Left colon (tissue), 2 donors: ENCODE measurements around the gene CHURC1. TPM values are rescaled to one million over a fixed set of nuclear protein-coding genes. Genes with fewer than 3 reads are reported as not detected.

ENCODE experiments used
- ATAC-seq: fragments of 200-7000 bp; cut with Tn5 transposase; one replicate; pipeline ENCODE4 v1.9.1; 2020; ENCODE audit warnings: mild to moderate bottlenecking, moderate library complexity
- DNase-seq, 2 donors: peaks; one replicate each; pipeline ENCODE4 v3.0.0-alpha.2; 2020
- intact Hi-C, 2 donors: fragments of 100-400 bp; cut with DNase I in 1 of 2; cut with micrococcal nuclease in 1 of 2; formaldehyde crosslinking; loops; one replicate each; pipeline versions ENCODE4 v1.11.2 to v1.14.0; 2022; cut with DNase I, micrococcal nuclease
- long read RNA-seq: library from polyadenylated mRNA; unstranded; transcript quantifications from one replicate; pipeline ENCODE4 v2.0.0, GENCODE V29; 2021
- total RNA-seq, 2 donors: library from RNA; stranded (reverse); fragmentation: NEBNext Ultra II Directional; extraction: Animal tissue kit (Norgen Biotek cat#: 25700); gene quantifications; one replicate each; pipeline ENCODE4 v1.2.1, GENCODE V29; 2021
- donor health status: DM: no; HTN: no; CAD: no.
- donor health status: DM: yes; HTN: yes; CAD: no.

CHURC1 gene
- 10 to 100 TPM; 48.6 to 50.8 TPM for total RNA-seq
- long read RNA-seq, transcript CHURC1-203 (4 exons, 2,629 nt) = major isoform, 22 of 26 reads
- long read RNA-seq, partial matches to known transcripts = 0 of 26 reads
- long read RNA-seq, other reads (novel, unspliced or antisense) = 0 of 26 reads

DNA sequence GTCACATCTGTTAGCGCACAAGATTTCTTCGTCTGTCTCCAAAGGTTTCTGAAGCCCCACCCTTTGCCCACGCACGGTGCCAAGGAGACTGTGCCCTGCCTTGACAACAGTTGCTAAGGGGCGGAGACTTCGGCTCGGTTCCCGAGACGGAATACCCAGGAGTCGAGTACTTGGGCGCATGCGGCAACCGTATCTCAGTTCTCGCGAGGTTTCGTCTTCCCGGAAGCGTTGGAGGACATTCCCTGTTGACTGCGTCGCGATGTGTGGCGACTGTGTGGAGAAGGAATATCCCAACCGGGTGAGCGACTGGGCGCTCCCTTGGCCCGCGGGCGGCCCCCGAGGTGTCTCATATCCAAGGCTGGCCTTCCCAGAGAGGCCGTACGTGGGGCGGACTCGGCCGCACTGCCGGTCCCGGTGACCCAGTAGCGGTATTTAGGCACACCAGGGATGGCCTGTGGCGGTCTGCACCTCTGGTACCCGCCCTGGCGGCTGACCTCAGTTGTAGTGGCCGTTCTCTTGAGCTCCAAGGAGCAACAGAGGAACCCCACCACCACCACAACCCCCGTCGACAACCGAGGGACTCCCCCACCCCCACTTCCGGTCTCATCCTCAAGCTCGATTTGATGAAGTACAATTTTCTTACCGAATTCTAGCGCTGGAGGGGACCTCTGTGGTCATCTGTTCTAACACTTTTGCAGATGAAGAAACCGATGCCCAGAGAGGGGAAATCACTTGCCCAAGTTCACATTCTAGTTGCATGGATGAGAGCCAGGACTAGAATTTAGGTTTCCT lies at the start of gene CHURC1:
Gene CHURC1, plus strand, starts transcription at position 219 of the 792 bp plus-strand sequence. Its CDS starts 41 bp downstream, at position 260.
- intact Hi-C loops = no loop called here
- DNase-seq (peak; percentile 100), ATAC-seq (peak; percentile 99)

DNA sequence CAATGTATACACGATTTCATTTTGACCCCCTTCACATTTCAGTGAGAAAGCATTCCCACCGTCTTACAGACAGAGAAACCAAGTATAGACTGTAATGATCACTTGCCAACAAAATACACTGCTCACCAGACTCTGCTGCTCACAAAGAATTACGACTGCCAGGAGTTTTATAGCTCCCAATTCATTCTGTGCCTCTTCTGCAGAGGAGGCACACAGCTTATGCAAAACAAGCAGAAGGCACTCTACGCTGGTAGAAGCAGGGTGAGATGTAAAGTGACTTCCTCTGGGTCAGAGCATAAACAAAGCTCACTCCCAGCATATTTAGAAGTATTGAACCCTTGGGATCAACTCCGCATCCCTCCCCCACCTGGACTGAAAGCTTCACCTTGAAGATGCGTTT lies 49.1 kb upstream of the CHURC1 start:
- DNase-seq = no peak
- ATAC-seq = no peak
- intact Hi-C loops = no loop called here

DNA sequence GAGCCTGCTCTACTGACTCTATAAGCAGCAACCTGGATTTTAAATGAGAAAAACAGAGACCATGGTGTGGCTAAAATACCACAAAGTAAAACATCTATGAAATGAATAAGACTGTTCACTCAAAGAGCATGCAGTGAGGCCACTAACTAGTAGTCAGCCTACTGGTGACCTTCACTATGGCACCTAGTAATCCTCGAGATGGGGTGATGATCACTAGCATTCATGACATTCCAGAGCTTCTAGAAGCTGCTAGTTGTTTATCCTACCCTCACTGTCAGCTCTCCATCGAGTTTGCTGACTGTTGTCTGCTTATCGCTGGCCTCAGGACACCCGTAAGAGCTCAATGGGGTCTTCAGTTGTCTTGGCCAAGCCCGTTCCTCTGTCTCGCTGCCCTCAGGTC lies 48.3 kb upstream of the CHURC1 start:
- ATAC-seq (no peak), DNase-seq (no peak)
- intact Hi-C loops = no loop called here

DNA sequence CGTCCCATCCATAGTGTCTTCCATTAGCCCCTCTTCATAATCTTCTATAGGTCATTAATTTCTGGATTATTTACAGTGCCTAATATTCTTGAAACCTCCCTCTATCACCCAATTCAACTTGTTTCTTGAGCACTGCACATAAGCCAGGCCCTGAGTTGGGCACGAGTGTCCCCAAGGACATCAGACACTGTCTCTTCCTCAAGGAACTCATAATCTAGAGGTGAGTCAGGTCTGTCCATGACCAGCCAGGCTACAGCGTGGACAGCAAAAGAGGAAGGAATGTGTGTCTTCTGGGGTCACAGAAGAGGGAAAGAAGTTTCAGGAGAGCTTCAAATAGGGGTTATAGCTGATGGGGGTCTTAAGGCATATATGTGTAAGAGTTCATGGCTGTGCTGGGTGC lies 47.1 kb upstream of the CHURC1 start:
- ATAC-seq (no peak), DNase-seq (no peak)
- intact Hi-C loops = no loop called here

DNA sequence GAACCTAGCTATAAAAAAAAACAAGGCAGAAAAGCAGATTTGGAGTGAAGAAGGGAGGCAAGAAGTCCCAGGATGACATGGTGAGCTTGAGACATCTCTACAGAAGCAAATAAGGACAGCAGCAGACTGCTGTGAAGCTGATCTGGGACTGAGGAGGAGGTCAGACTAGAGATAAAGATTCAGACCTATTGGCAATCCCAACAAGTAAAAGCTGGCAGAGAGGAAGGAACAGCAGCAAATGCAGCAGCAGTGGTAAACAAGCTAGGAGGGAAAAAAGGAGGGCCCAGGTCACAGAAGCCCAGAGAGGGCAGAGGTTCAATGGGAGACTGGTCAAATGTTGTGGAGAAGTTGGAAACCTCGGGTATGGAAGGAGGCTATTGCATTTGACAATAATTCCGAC lies 45.9 kb upstream of the CHURC1 start:
- no peak for DNase-seq
- intact Hi-C loops = no loop called here
- ATAC-seq = no peak

DNA sequence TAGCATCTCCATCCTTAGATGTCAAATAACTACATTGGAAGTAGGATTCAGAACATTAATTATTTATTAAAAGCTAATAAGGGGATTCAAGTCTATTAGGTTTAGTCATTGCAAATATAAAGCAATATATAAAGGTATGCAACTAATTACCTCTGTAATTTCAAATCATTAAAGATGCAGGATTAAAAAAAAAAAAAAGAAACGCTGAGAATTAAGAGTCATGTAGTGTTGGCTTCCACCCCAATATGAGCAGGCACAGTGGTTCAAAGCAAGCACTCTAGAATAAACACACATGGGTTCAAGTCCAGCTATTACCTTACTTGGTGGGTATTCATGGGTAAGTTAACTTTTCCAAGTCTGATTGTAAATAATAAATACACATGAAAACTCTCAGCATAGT lies 45.4 kb upstream of the CHURC1 start:
- ATAC-seq (no peak), DNase-seq (no peak)
- intact Hi-C loops = no loop called here

DNA sequence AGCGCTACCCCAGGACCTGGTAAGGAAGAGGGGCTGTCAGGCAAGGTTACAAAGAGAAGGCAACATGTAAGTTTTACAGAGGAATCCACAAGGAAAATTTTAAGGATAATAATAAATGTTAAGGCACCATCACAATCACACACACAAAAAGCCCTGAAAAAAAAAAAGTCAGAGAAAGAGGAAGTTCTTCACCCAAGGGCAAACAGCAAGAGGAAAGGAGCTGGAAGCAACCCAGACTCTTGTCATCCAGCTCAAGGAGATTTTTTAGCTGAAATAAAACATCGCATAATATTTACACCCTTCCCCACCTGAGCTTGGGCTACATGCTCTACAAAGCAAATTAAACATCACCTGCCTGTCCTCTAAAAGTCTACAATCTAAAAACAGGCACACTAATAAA lies 44.1 kb upstream of the CHURC1 start:
- intact Hi-C loops = no loop called here
- no peak for ATAC-seq
- DNase-seq = no peak

DNA sequence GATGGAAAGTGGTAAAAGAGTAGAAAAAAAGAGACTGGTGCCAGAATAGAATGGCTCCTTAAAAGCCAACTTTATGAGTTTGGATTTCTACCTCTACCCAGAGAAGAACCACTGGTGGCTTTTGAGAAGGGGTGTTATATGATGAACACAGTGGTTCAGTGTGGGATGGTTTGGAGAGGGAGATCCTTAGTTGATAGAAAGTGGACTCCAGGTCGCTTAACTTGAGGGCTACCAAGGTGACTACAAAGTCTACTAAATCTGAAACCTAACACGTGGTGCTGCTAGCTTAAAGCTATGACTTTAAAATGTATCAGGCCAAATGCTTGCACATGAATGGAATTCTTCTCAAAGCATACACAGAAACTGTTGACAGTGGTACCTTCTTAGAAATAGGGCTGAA lies 42.9 kb upstream of the CHURC1 start:
- intact Hi-C loops = no loop called here
- DNase-seq = no peak
- ATAC-seq = no peak

DNA sequence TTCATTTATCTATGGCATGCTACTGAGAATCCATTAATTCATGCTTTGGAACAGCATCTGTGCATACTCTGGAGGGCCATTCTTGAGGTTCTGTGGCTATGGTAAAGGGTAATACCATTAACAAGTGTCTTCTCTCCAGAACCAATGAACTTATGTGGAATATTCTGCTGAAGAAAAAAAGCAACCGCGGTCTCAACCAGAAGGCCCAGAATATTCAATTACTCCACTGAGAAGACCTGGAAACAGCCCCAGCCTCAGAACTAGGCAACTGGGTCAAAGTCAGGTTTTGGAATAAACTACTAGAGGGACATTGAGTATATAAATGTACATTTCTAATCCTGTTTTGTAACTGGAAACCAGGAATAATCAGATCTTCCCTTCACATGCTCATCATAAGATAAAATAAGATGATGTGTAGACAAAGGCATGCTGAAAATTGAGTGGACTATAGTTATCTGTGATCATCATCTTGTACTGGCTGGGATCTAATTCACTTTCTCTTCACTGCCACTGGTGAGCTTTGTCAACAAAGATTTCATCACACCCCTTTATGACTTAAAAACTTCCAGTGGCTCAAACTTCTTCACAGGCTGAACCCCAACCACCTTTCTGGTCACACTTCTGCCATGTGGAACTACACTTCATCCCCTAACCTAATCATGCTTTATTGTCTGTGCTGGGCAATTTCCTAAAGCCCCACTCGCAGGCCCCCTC lies 40.6 kb upstream of the CHURC1 start:
- intact Hi-C loops = no loop called here

DNA sequence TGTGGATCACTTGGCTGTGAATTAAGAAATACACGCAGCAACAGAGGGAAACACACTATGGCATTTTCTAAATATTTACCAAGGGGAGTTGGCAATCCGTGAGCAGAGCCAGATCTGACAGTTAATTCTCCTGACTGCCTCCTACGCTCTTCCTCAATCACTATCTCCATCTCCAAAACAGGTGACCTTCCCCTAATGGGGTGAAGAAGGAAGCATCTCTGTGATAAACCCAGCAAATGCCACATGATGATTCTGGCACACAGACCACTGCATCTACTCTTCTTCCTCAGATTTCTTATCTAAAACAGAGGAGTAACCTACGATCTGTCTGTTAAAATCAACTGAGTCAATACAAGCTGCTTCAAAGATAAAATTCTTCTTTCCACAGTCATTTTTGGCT lies 38.9 kb upstream of the CHURC1 start:
- DNase-seq (no peak), ATAC-seq (no peak)
- intact Hi-C loops = no loop called here

More for the DNA sequence above, 40.6 kb upstream of the CHURC1 start:
- ATAC-seq (no peak), DNase-seq (no peak)

DNA sequence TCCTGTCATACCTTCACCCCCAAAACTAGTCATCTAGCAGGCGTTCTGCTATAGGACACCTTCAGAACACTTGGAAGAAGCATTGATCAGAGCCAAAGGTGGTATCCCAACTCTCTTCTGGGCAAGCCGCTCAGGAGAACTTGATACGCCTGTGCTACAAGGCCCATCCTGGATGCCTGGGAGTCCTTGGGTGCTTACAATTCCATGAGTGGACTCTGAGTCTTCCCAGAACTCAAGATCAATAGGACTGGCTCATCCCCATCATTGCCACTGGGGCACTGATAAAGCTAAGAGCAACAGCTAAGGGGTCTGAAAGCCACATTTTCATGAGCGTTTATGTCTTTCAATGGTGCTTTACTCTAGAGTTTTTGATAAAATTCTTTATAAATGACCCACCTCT lies 36.4 kb upstream of the CHURC1 start:
- ATAC-seq (no peak), DNase-seq (no peak)
- intact Hi-C loops = no loop called here

DNA sequence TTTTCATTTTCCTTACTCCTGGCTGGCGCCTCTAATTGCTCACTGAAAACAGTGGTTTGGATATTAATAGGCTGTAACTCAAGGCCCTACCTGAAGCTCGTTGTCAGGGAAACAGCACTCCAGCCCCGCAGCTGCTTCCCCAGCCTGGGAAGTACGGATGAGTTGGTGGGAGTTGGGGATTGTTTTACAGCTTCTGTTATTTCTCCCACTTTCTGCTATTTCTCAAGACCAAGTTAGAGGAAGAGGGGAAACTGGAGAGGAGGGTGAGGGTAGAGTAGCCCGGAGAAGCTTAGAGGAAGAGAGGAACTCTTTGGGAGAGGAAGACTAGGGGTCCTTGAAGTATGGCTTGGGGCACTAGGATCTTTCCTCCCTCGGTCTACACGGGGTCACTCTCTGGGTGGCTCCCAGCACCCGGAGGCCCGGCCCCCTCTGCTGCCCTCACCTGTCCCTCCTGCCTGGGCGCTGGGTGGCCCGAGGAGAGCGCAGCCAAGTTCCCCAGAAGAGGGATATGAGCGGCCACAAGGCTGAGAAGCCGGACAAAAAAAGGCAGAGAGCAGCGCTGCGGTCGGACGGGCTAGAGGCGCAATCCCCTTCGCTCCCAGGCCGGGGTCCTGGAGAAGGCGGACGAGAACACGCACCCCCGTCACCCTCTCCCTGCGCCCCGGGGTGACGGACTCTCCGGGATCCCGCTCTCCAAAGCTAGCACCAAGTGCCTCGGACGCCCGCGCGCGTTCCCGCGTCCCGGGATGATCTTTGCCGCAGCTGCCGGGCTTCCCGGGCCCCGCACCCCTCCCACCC lies 35.2 kb upstream of the CHURC1 start:
- DNase-seq = peak in 1 of 2 donors; percentile 14
- intact Hi-C loops = no loop called here
- ATAC-seq = peak; percentile 23

DNA sequence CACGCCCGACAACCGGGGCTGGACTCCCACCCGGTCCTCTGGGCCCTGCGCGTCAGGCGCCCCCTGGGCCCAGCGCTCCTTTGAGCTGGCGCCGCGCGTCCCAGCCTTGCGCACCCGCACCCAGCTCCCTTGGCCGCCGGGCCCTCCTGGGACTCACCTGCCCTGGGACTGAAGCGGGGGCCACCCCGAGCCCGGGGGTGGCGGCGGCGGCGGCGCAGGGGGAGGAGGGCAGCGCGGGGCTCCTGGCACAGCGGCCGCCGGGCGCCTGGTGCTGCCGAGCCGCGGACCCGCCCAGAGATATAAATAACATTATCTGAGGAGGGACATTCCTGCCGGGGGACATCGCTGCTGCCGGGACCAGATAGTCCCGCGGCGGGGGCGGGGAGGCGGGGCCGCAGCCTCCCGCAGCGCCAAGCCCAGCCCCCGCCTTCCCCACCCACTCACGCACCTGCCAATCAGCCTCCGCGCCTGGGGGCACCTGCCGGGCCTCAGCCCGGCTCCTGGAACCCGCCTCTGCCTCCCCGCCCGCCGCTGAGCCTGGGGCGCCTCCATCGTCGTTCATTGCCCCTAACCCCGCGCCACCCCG lies 34.5 kb upstream of the CHURC1 start, which contains the start of gene SPTB:
Gene SPTB, minus strand, starts transcription at position 273 of the 586 bp plus-strand sequence. CDS start 56,813 bp downstream, outside the sequence.
- intact Hi-C loops = no loop called here
- peak; percentile 86 for ATAC-seq
- peak; percentile 56 to 62 for DNase-seq

DNA sequence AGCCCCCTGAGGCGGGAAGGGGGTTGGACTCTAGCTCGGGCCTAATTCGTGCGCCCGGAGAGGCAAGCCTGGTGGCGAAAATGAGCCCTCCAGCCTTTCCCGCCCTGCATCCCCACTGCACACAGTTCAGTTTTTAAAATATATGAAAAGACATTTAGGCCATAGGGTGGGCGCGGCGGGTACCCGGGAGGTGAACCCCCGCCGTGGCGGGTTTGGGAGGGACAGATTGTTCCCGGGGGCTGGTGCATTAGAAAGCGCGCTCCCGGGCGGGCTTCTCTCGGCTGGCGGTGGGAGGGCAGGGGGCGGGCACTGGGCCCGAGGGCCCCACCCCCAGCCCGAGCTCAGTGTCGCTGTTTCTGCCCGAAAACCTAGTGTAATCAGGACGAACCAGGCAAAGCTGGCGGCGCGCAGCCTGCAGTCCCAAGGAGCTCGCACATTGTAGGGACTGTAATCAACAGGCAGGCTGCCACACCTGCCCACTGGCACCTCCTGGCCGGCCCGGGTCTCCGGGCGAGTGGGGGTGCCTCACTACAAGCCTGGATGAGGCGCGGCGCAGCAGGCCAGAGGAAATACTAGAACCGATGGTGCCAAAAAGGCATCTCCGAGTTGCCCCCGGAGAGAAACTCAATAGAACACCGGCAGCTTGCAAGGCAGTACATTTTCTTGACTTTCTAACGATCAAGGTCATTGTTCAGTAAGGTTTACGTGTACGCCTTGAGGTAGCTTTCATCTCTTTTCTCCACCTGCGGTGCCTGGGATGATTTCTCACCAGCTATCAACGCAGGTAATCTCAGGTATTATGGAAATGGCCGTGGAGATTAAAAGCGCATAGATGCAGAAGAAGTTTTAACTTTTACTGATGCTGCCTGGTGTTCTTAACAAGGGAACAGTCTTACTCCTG lies 33.8 kb upstream of the CHURC1 start:
- ATAC-seq = peak; percentile 83
- intact Hi-C loops = no loop called here
- DNase-seq = peak; percentile 33 to 57

DNA sequence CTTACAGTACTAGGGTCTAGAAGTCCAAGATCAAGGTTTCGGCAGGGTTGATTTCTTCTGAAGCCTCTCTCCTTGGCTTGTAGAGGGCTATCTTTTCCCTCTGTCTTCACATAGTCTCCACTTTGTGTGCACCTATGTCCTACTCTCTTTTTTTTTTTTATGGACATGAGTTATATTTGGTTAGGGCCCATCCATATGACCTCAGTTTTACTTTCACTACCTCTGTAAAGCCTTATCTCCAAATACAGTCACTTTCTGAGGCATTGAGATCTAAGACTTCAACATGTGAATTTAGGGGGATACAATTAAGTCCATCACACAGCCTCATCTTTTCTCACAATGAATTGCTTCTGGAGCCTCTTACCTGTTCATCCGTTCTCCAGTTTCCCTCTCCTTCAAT lies 28.7 kb upstream of the CHURC1 start:
- intact Hi-C loops = no loop called here
- no peak for ATAC-seq
- DNase-seq = no peak

DNA sequence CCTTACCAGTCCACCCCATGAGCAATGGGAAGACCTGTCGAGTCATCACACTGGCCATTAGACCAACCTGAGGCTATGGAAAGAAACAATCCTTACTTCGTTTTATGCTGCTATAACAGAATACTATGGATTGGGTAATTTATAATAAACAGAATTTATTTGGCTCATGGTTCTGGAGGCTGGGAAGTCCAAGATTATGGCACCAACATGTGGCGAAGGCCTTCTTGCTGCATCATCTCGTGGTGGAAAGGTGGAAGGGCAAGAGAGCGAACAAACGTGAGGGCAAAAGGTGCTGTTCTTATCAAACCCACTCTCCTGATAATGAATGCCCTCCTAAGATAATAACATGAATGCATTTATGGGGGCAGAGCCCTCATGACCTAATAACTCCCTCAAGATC lies 24.9 kb upstream of the CHURC1 start:
- no peak for DNase-seq
- intact Hi-C loops = no loop called here
- no peak for ATAC-seq

DNA sequence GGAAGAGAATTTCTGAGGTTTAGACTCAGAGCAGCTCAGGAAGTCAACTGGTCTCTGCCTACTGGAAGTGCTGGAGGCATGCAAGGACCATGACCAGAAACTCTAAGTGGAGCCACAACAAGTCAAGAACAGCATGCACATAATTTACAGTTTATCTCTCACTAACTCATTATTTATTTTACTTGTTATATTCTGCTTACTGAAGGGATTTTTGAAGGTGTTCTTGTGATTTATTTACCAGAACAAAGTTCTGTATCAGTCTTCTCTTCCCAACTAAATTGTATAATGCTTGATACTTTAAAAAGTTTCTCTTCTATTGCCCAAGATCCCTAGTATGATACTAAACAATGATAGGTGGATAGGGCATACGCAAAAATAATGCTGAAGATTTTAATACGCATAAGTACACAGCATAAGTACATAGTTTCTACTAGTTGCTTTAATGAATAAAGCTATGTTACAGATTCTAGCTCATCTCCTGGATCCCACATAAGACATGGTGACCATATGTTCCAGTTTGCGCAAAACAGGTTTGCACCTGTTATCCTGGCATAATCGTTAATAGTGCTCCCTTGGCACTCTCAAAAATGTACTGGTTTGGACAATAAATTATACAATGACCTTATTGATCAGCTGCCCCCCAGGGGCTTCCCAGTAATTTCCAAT lies 22.9 kb upstream of the CHURC1 start:
- no peak for DNase-seq
- ATAC-seq = no peak
- intact Hi-C loops = loop anchor here in 1 of 2 donors (10.0 kb wide), 1 partner anchor 67 kb away; no protein-coding TSS in a partner anchor
